ENCODE measurements around the gene CALN1.

DNA sequence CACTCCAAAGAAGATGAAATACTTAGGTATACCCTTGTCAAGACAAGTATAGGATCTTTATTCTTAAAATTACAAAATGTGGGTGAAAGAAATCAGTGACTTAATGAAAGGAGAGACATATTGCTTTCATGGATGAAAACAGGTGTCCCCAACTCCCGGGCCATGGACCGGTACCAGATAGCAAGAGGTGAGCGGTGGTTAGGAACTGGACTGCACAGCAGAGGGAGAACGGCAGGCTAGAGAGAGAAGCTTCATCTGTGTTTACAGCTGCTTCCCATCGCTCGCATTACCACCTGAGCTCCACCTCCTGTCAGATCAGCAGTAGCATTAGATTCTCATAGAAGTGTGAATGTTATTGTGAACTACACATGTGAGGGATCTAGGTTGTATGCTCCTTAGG is 408.9 kb downstream of the CALN1 start:
- TF ChIP-seq, protein P1, sequence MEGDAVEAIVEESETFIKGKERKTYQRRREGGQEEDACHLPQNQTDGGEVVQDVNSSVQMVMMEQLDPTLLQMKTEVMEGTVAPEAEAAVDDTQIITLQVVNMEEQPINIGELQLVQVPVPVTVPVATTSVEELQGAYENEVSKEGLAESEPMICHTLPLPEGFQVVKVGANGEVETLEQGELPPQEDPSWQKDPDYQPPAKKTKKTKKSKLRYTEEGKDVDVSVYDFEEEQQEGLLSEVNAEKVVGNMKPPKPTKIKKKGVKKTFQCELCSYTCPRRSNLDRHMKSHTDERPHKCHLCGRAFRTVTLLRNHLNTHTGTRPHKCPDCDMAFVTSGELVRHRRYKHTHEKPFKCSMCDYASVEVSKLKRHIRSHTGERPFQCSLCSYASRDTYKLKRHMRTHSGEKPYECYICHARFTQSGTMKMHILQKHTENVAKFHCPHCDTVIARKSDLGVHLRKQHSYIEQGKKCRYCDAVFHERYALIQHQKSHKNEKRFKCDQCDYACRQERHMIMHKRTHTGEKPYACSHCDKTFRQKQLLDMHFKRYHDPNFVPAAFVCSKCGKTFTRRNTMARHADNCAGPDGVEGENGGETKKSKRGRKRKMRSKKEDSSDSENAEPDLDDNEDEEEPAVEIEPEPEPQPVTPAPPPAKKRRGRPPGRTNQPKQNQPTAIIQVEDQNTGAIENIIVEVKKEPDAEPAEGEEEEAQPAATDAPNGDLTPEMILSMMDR (IDR thresholded peaks at IDR 0.05; ENCODE audit: poor library complexity, severe bottlenecking): no peak
- TF ChIP-seq EP300 (conservative IDR thresholded peaks at IDR 0.05; ENCODE audit: poor library complexity, severe bottlenecking) (no peak), EZH2 (IDR thresholded peaks at IDR 0.05; ENCODE audit: borderline replicate concordance, insufficient read depth, low read length, poor library complexity, severe bottlenecking) (no peak), POLR2AphosphoS5 (IDR thresholded peaks at IDR 0.05) (no peak), REST (IDR thresholded peaks at IDR 0.05; ENCODE audit: borderline replicate concordance) (no peak), SMC3 (conservative IDR thresholded peaks at IDR 0.05; ENCODE audit: poor library complexity) (no peak), MXI1 (conservative IDR thresholded peaks at IDR 0.05; ENCODE audit: poor library complexity, severe bottlenecking) (no peak), TAF1 (IDR thresholded peaks at IDR 0.05; ENCODE audit: low read depth) (no peak)

All from neural cell (in vitro differentiated cells).